CD4-positive, alpha-beta memory T cell (primary cell): ENCODE results near the gene P4HA3. TPM values are rescaled to one million over a fixed set of nuclear protein-coding genes. Genes with fewer than 3 reads are reported as not detected.

Source experiments
- CTCF ChIA-PET: fragments of 350-600 bp; sonication (Branson Sonifier 250); formaldehyde crosslinking; loops from one replicate; lab custom pipeline; 2021; ENCODE audit warnings: inconsistent platforms; ENCODE audit not compliant: partially characterized antibody; lab: Charles Lee
- POLR2A ChIA-PET: fragments of 350-600 bp; sonication (Branson Sonifier 250); formaldehyde crosslinking; loops from one replicate; lab custom pipeline; 2021; ENCODE audit not compliant: partially characterized antibody; lab: Charles Lee
- DNase-seq, 5 donors: peaks; one replicate each; pipeline versions ENCODE4 v3.0.0 to v3.0.0-alpha.2; 2020 to 2022; ENCODE audit warnings: mixed read lengths in 1 of 5
- H3K27ac ChIP-seq: one replicate; pipeline ENCODE4 v1.7.0; 2013; ENCODE audit warnings: low read depth, low read length
- H3K27me3 ChIP-seq: 2 replicates; pipeline ENCODE4 v1.7.0; 2013; ENCODE audit warnings: mild to moderate bottlenecking, low read length, moderate library complexity; ENCODE audit not compliant: insufficient read depth
- H3K36me3 ChIP-seq: 2 replicates; pipeline ENCODE4 v1.7.0; 2013; ENCODE audit warnings: mild to moderate bottlenecking, low read length, moderate library complexity; ENCODE audit not compliant: insufficient read depth
- H3K4me1 ChIP-seq: 2 replicates; pipeline ENCODE4 v1.7.0; 2013; ENCODE audit warnings: mild to moderate bottlenecking, low read length, moderate library complexity; ENCODE audit not compliant: insufficient read depth
- H3K4me3 ChIP-seq, 2 donors: one replicate each; pipeline ENCODE4 v1.7.0; 2013; ENCODE audit warnings: low read length in 2 of 2, mild to moderate bottlenecking in 1 of 2
- H3K9me3 ChIP-seq, 2 donors: one replicate each; pipeline ENCODE4 v1.7.0; 2013; ENCODE audit warnings: low read length in 2 of 2, control low read depth in 1 of 2; ENCODE audit not compliant: control insufficient read depth in 1 of 2
- H3K27ac Mint-ChIP-seq, 7 donors: one replicate each; pipeline ENCODE4 v1.8.0; 2020 to 2021; ENCODE audit warnings: mixed read lengths in 7 of 7, mild to moderate bottlenecking in 6 of 7, inconsistent platforms in 3 of 7, moderate library complexity in 3 of 7
- H3K27me3 Mint-ChIP-seq, 2 donors: one replicate each; pipeline ENCODE4 v1.8.0; 2020 to 2021; ENCODE audit warnings: mixed read lengths in 2 of 2
- H3K36me3 Mint-ChIP-seq, 2 donors: one replicate each; pipeline ENCODE4 v1.8.0; 2020 to 2021; ENCODE audit warnings: mixed read lengths in 2 of 2, inconsistent platforms in 1 of 2, mild to moderate bottlenecking in 1 of 2
- H3K4me1 Mint-ChIP-seq, 4 donors: one replicate each; pipeline ENCODE4 v1.8.0; 2020 to 2021; ENCODE audit warnings: mixed read lengths in 4 of 4, mild to moderate bottlenecking in 1 of 4
- H3K4me3 Mint-ChIP-seq, 8 donors: one replicate each; pipeline ENCODE4 v1.8.0; 2020 to 2021; ENCODE audit warnings: mixed read lengths in 8 of 8, mild to moderate bottlenecking in 7 of 8, moderate library complexity in 6 of 8, inconsistent platforms in 3 of 8
- H3K9me3 Mint-ChIP-seq, 8 donors: one replicate each; pipeline ENCODE4 v1.8.0; 2020 to 2021; ENCODE audit warnings: mixed read lengths in 8 of 8, mild to moderate bottlenecking in 5 of 8, inconsistent platforms in 3 of 8, moderate library complexity in 1 of 8
- intact Hi-C: fragments of 100-400 bp; cut with micrococcal nuclease; formaldehyde crosslinking; loops from one replicate; pipeline ENCODE4 v1.15.1; 2023
- polyA plus RNA-seq, 2 donors: library from polyadenylated mRNA; unstranded; fragments of 300-500 nt; fragmentation: Illumina TruSeq; gene quantifications; one replicate each; pipeline ENCODE4 v1.2.3, GENCODE V29; 2021
- total RNA-seq, 2 experiments: library from RNA; stranded (reverse); gene quantifications; one replicate each; pipeline ENCODE4 v1.2.3, GENCODE V29; 2021

Gene P4HA3
- total and polyA plus RNA-seq, 4 experiments from 2014 or later, result not detected

GRCh38 chr11:74299015-74299414 lies 12.4 kb downstream of the P4HA3 start:
- Histone ChIP-seq H3K27ac (no peak overlapping the region), H3K4me3 (no peak overlapping the region), H3K9me3 (no peaks in the 10 kb centered on the region), H3K4me1 (no peaks in the 10 kb centered on the region), H3K36me3 (no peaks in the 10 kb centered on the region), H3K27me3 (no peaks in the 10 kb centered on the region)
- peaks cover 0 to 2% (median 0%) of the 10 kb centered on the region in 8 donors for H3K9me3 Mint-ChIP-seq
- no peaks in the 10 kb centered on the region for H3K36me3 Mint-ChIP-seq
- no peak overlapping the region for H3K4me3 Mint-ChIP-seq
- peaks cover 6 to 11% of the 10 kb centered on the region in 2 donors for H3K27me3 Mint-ChIP-seq
- DNase-seq, result no peak
- CTCF ChIA-PET, result interaction anchor here (2.3 kb wide), 1 partner anchor 22 kb away, joined by 6 read pairs; no protein-coding TSS in a partner anchor
- intact Hi-C loops, result no loop called here
- POLR2A ChIA-PET, result no interaction called here
- H3K4me1 Mint-ChIP-seq, result peaks cover 5 to 9% (median 6%) of the 10 kb centered on the region in 4 donors
- H3K27ac Mint-ChIP-seq, result no peak overlapping the region

- no peak overlapping the region for H3K27ac ChIP-seq
- peaks cover 0 to 2% (median 0%) of the 10 kb centered on the region in 8 donors for H3K9me3 Mint-ChIP-seq
- H3K36me3 ChIP-seq, result no peaks in the 10 kb centered on the region
- no peak overlapping the region for H3K27ac Mint-ChIP-seq
- no peaks in the 10 kb centered on the region for H3K9me3 ChIP-seq
- peaks cover 5 to 9% (median 6%) of the 10 kb centered on the region in 4 donors for H3K4me1 Mint-ChIP-seq
- no peaks in the 10 kb centered on the region for H3K27me3 ChIP-seq
- no peaks in the 10 kb centered on the region for H3K36me3 Mint-ChIP-seq
- H3K4me1 ChIP-seq, result no peaks in the 10 kb centered on the region
- peaks cover 7 to 17% of the 10 kb centered on the region in 2 donors for H3K27me3 Mint-ChIP-seq
- DNase-seq, result no peak
- intact Hi-C loops, result no loop called here
- H3K4me3 Mint-ChIP-seq, result peak overlapping the region in 1 of 8 donors; percentile 47
- ChIA-PET POLR2A (interaction anchor here (0.6 kb wide), 1 partner anchor 11 kb away, joined by 3 read pairs; no protein-coding TSS in a partner anchor), CTCF (no interaction called here)
- no peak overlapping the region for H3K4me3 ChIP-seq
These were observed 14.0 kb downstream of the P4HA3 start for GRCh38 chr11:74297484-74297883.

DNA sequence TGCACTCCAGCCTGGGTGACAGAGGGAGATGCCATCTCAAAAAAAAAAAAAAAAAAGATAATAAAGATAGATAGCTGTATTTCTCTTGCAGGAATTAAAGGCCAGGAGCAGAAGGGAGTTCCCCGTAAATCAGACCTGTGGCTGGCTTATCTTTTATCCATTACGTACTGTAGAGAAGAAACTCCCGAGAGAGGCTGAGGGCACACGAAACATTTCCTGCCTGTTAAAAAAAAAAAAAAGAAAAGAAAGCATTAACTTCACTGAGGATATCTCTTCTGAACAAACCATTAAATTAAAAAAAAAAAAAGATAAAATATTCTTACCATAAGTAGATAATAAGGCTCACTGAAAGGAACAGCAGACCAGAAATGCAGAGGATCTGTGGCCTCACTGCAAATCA lies 22.5 kb downstream of the P4HA3 start:
- peak in 1 of 5 donors; percentile 18 for DNase-seq
- CTCF ChIA-PET, result no interaction called here

GRCh38 chr11:74288161-74288560 lies 23.3 kb downstream of the P4HA3 start:
- ChIA-PET CTCF (no interaction called here), POLR2A (no interaction called here)
- Mint-ChIP-seq H3K27ac (no peak overlapping the region), H3K4me1 (no peaks in the 10 kb centered on the region), H3K4me3 (no peak overlapping the region), H3K9me3 (peaks cover 0 to 2% (median 0%) of the 10 kb centered on the region in 8 donors), H3K27me3 (peaks cover 5 to 6% of the 10 kb centered on the region in 2 donors), H3K36me3 (no peaks in the 10 kb centered on the region)
- no peaks in the 10 kb centered on the region for H3K36me3 ChIP-seq
- intact Hi-C loops, result no loop called here
- H3K4me3 ChIP-seq, result no peak overlapping the region
- DNase-seq, result no peak
- H3K4me1 ChIP-seq, result peaks cover 1% of the 10 kb centered on the region
- no peaks in the 10 kb centered on the region for H3K9me3 ChIP-seq
- no peaks in the 10 kb centered on the region for H3K27me3 ChIP-seq
- H3K27ac ChIP-seq, result no peak overlapping the region

More for the DNA sequence above, 22.5 kb downstream of the P4HA3 start:
- POLR2A ChIA-PET, result no interaction called here
- peaks cover 0 to 2% (median 0%) of the 10 kb centered on the region in 8 donors for H3K9me3 Mint-ChIP-seq
- intact Hi-C loops, result no loop called here
- peaks cover 6 to 7% of the 10 kb centered on the region in 2 donors for H3K27me3 Mint-ChIP-seq
- no peak overlapping the region for H3K27ac Mint-ChIP-seq
- no peak overlapping the region for H3K27ac ChIP-seq
- no peaks in the 10 kb centered on the region for H3K9me3 ChIP-seq
- no peak overlapping the region for H3K4me3 ChIP-seq
- no peaks in the 10 kb centered on the region for H3K36me3 ChIP-seq
- no peak overlapping the region for H3K4me3 Mint-ChIP-seq
- H3K4me1 Mint-ChIP-seq, result no peaks in the 10 kb centered on the region
- H3K27me3 ChIP-seq, result no peaks in the 10 kb centered on the region
- H3K4me1 ChIP-seq, result no peaks in the 10 kb centered on the region
- no peaks in the 10 kb centered on the region for H3K36me3 Mint-ChIP-seq

DNA sequence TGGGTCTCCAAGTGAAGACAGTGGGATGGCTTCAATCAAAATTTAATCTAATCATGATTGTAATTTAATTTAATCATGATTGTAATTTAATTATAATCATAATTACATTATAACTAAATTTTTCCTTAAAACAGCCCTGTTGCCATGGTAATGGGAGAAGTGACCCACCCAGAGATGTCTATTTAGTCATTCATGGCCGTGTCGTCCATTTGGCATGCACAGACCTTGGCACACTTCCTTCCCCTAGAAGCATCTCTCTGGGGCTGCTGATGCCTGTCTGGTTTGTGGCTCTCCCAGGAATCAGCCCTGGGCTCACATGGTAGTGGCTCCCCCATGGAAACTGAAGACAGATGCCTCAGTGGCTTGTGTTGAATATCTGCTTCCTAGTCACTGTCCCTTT lies 27.0 kb downstream of the P4HA3 start:
- Mint-ChIP-seq H3K27me3 (no peaks in the 10 kb centered on the region), H3K4me1 (no peaks in the 10 kb centered on the region), H3K4me3 (no peak overlapping the region), H3K9me3 (peaks cover 0 to 2% (median 0%) of the 10 kb centered on the region in 8 donors), H3K27ac (no peak overlapping the region), H3K36me3 (no peaks in the 10 kb centered on the region)
- Histone ChIP-seq H3K27ac (no peak overlapping the region), H3K4me3 (no peak overlapping the region), H3K9me3 (no peaks in the 10 kb centered on the region), H3K4me1 (peaks cover 3% of the 10 kb centered on the region), H3K27me3 (no peaks in the 10 kb centered on the region), H3K36me3 (no peaks in the 10 kb centered on the region)
- no peak for DNase-seq
- CTCF ChIA-PET, result no interaction called here
- intact Hi-C loops, result no loop called here
- POLR2A ChIA-PET, result no interaction called here

DNA sequence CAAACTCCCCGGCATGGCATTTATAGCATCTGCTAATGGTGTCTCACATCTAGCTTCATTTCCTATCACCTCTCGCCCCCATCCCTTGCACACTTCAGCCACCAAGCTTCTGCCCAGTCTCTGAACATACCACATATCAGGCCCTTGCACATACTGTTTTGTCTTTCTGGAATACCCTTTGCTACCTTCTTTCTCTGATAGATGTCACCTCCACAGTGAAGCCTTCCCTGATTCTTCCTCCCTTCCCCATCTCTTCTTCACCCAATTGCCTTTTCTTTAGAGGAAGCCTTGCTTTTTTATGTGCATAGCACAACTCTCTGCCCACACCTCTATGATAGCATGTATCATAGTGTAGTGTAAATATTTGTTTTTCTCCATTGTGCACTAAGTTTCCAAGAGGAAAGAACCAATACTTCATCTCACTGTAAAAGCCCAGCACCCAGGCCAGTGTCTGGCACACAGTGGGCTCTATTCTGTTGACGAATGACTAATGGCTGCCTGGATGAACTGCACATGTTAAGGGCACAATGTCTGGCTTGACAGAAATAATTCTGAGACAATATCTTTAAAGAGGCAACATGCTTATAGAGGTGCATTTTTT lies 27.8 kb downstream of the P4HA3 start:
- no peaks in the 10 kb centered on the region for H3K27me3 Mint-ChIP-seq
- intact Hi-C loops, result no loop called here
- Histone ChIP-seq H3K9me3 (no peaks in the 10 kb centered on the region), H3K27me3 (no peaks in the 10 kb centered on the region), H3K36me3 (no peaks in the 10 kb centered on the region), H3K4me3 (no peak overlapping the region), H3K4me1 (peaks cover 3% of the 10 kb centered on the region), H3K27ac (no peak overlapping the region)
- DNase-seq, result no peak
- no peaks in the 10 kb centered on the region for H3K4me1 Mint-ChIP-seq
- no peak overlapping the region for H3K4me3 Mint-ChIP-seq
- no peaks in the 10 kb centered on the region for H3K36me3 Mint-ChIP-seq
- CTCF ChIA-PET, result no interaction called here
- H3K9me3 Mint-ChIP-seq, result peaks cover 0 to 2% (median 0%) of the 10 kb centered on the region in 8 donors
- no peak overlapping the region for H3K27ac Mint-ChIP-seq
- POLR2A ChIA-PET, result no interaction called here

DNA sequence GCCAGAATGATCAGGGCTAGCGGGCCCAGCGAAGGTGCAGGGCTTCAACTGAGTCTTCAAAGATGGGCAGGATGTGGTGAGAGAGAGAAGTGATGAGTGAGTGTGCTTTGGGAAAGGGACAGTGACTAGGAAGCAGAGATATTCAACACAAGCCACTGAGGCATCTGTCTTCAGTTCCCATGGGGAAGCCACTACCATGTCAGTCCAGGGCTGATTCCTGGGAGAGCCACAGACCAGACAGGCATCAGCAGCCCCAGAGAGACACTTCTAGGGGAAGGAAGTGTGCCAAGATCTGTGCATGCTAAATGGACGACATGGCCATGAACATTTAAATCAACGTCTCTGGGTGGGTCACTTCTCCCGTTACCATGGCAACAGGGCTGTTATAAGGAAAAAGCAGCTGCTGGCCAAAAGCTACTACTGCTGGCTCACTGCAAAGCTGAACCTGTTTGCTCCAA lies 28.5 kb downstream of the P4HA3 start:
- CTCF ChIA-PET, result no interaction called here

More for the DNA sequence above, 28.5 kb downstream of the P4HA3 start:
- peaks cover 3% of the 10 kb centered on the region for H3K4me1 ChIP-seq
- peaks cover 0 to 2% (median 0%) of the 10 kb centered on the region in 8 donors for H3K9me3 Mint-ChIP-seq
- no peak overlapping the region for H3K27ac Mint-ChIP-seq
- no peaks in the 10 kb centered on the region for H3K4me1 Mint-ChIP-seq
- no peak overlapping the region for H3K4me3 ChIP-seq
- no peaks in the 10 kb centered on the region for H3K9me3 ChIP-seq
- H3K27ac ChIP-seq, result no peak overlapping the region
- intact Hi-C loops, result no loop called here
- H3K36me3 ChIP-seq, result no peaks in the 10 kb centered on the region
- DNase-seq, result no peak
- no peaks in the 10 kb centered on the region for H3K27me3 ChIP-seq
- no peaks in the 10 kb centered on the region for H3K36me3 Mint-ChIP-seq
- no peak overlapping the region for H3K4me3 Mint-ChIP-seq
- H3K27me3 Mint-ChIP-seq, result no peaks in the 10 kb centered on the region
- POLR2A ChIA-PET, result no interaction called here
